ENCODE data around the gene LAPTM5. TPM values are rescaled to one million over a fixed set of nuclear protein-coding genes. Genes with fewer than 3 reads are reported as not detected.

LAPTM5 gene
- total RNA-seq, 1 experiment from 2014 or later = 0.15 TPM

DNA sequence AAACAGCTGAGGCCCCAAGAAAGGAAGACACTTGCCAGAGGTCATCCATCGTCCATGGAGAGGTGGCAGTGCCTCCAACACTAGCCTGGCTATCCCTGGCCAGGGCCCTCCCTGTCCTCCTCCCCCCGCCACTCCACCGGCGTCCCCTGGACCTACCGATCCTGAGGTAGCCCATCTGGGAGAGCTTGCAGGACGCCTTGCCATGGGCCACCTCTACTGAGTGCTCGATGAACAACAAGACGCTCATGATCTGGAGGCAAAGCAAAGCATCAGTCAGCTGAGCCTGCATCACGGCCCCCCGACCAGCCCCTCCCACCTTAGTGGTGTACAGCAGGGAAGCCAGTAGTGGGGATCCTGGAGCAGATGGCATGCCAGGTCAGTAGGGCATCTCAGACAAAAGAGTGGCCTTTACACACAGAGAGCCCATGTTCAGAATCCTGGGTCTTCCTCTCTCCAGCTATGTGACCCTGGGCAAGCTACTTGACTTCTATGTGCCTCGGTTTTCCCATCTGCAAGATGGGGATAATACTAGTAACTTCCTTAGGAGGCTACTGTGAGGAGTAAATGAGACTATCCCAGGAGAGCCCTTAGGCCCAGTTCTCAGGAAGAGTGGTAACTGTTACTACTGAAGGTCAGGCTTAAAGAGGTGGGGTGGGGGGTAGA, 15.1 kb downstream of the LAPTM5 start:
- WGBS (ENCODE audit: extremely low coverage, insufficient read length, low lambda C conversion rate) = no CpG with 5 or more reads among the region's 11 CpGs
- peaks cover 6% of the 10 kb centered on the region; the same call in 1 of the 2 replicates for H3K27me3 Mint-ChIP-seq (ENCODE audit: low read depth)
- H3K4me3 Mint-ChIP-seq = no peak overlapping the region
- H2BK120ac ChIP-seq (ENCODE audit: low read depth, low read length, poor library complexity, severe bottlenecking) = no peak overlapping the region
- no peak overlapping the region for H2AK5ac ChIP-seq (ENCODE audit: insufficient read length, low read length)
- H3T11ph ChIP-seq (ENCODE audit: low read length) = no peak overlapping the region
- TF ChIP-seq, protein P1, sequence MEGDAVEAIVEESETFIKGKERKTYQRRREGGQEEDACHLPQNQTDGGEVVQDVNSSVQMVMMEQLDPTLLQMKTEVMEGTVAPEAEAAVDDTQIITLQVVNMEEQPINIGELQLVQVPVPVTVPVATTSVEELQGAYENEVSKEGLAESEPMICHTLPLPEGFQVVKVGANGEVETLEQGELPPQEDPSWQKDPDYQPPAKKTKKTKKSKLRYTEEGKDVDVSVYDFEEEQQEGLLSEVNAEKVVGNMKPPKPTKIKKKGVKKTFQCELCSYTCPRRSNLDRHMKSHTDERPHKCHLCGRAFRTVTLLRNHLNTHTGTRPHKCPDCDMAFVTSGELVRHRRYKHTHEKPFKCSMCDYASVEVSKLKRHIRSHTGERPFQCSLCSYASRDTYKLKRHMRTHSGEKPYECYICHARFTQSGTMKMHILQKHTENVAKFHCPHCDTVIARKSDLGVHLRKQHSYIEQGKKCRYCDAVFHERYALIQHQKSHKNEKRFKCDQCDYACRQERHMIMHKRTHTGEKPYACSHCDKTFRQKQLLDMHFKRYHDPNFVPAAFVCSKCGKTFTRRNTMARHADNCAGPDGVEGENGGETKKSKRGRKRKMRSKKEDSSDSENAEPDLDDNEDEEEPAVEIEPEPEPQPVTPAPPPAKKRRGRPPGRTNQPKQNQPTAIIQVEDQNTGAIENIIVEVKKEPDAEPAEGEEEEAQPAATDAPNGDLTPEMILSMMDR (conservative IDR thresholded peaks at IDR 0.05) = no peak
- H4K8ac ChIP-seq (replicated peaks; ENCODE audit: insufficient read length, low read depth, low read length) = no peak overlapping the region
- H3K27me3 ChIP-seq (ENCODE audit: insufficient read depth, low read length) = no peaks in the 10 kb centered on the region
- no peak overlapping the region for H2BK20ac ChIP-seq (ENCODE audit: low read depth, low read length, poor library complexity, severe bottlenecking)
- no peak overlapping the region for H3K27ac Mint-ChIP-seq
- H3K79me2 ChIP-seq (ENCODE audit: insufficient read depth, low read length) = no peaks in the 10 kb centered on the region
- H3K9me3 ChIP-seq (ENCODE audit: control insufficient read depth, low read depth, low read length) = no peaks in the 10 kb centered on the region
- H2BK15ac ChIP-seq (ENCODE audit: low read depth, low read length) = no peak overlapping the region
- no peak overlapping the region for H2AFZ ChIP-seq (ENCODE audit: low read length)
- no peaks in the 10 kb centered on the region for H3K9me3 Mint-ChIP-seq
- H3K23me2 ChIP-seq (ENCODE audit: insufficient read length, low read depth, low read length, poor library complexity, severe bottlenecking) = no peaks in the 10 kb centered on the region
- H3K4me1 Mint-ChIP-seq = peaks cover 33 to 37% of the 10 kb centered on the region in 2 experiments
- H3K4me1 ChIP-seq (ENCODE audit: insufficient read depth, low read length) = peaks cover 3% of the 10 kb centered on the region; the same call in 1 of the 2 replicates
- H3K23ac ChIP-seq (ENCODE audit: insufficient read length, low read depth, low read length) = no peak overlapping the region
- no peak overlapping the region for H3K18ac ChIP-seq (ENCODE audit: insufficient read length, low read depth, low read length)
- no peak overlapping the region for H3K9ac ChIP-seq (ENCODE audit: extremely low read depth, insufficient read length, low read length)
- no peak overlapping the region; the same call in 1 of the 2 replicates for H3K14ac ChIP-seq (ENCODE audit: insufficient read depth, low read length)
- no peaks in the 10 kb centered on the region for H3K79me1 ChIP-seq (ENCODE audit: insufficient read depth, low read depth, low read length, poor library complexity, severe bottlenecking)
- H3K27ac ChIP-seq (ENCODE audit: insufficient read length, low read depth, low read length) = no peak overlapping the region
- H2BK12ac ChIP-seq (ENCODE audit: insufficient read length, low read depth, low read length) = no peak overlapping the region
- H4K20me1 ChIP-seq (ENCODE audit: control insufficient read depth, insufficient read depth, insufficient read length) = no peaks in the 10 kb centered on the region
- H4K5ac ChIP-seq (ENCODE audit: insufficient read length, low read depth, low read length) = no peak overlapping the region
- DNase-seq = no peak
- H2BK5ac ChIP-seq (ENCODE audit: insufficient read length, low read length) = no peak overlapping the region
- no peak overlapping the region for H3K4ac ChIP-seq (ENCODE audit: low read depth, low read length)
- H4K91ac ChIP-seq (ENCODE audit: insufficient read length, low read depth, low read length) = no peak overlapping the region
- H3K4me2 ChIP-seq (ENCODE audit: insufficient read depth, insufficient read length, low read length) = no peak overlapping the region
- no peak overlapping the region for H3K56ac ChIP-seq (ENCODE audit: insufficient read length, low read depth, low read length)
- H3K36me3 Mint-ChIP-seq (ENCODE audit: insufficient read depth in 1 of 3, low read depth in 3 of 3) = no peaks in the 10 kb centered on the region; a peak in 1 of 7 replicates
